D721Med (cell line): ENCODE results near the gene MYBPHL.

ENCODE experiments used
- DNase-seq: peaks from one replicate; pipeline ENCODE4 v3.0.0; 2011; ENCODE audit warnings: low spot score; ENCODE audit not compliant: insufficient read length
- FAIRE-seq: peaks from 2 replicates; lab custom pipeline; 2011; peaks lifted over from hg19 to GRCh38; lab: Jason Lieb, UNC
- CTCF ChIP-seq: IDR thresholded peaks from 2 replicates; pipeline ENCODE4 v1.5.1; 2012; ENCODE audit warnings: mild to moderate bottlenecking, control low read depth; ENCODE audit not compliant: insufficient read depth; ENCODE audit errors: missing control alignments

Gene MYBPHL

GRCh38 chr1:109319114-109319513 lies 12.3 kb upstream of the MYBPHL start:
- DNase-seq (no peak), FAIRE-seq (no peak)
- no peak for TF ChIP-seq CTCF

GRCh38 chr1:109316506-109316905 lies 9.7 kb upstream of the MYBPHL start:
- no peak for DNase-seq
- TF ChIP-seq CTCF = no peak
- FAIRE-seq = no peak

- no peak for TF ChIP-seq CTCF
- DNase-seq (no peak), FAIRE-seq (no peak)
These were observed 8.5 kb upstream of the MYBPHL start for GRCh38 chr1:109315288-109315687.

- FAIRE-seq (no peak), DNase-seq (no peak)
- TF ChIP-seq CTCF = no peak
These were observed 8.0 kb upstream of the MYBPHL start for GRCh38 chr1:109314795-109315194.

GRCh38 chr1:109312978-109313775 lies 6.4 kb upstream of the MYBPHL start:
- FAIRE-seq (no peak), DNase-seq (no peak)
- TF ChIP-seq CTCF = no peak

GRCh38 chr1:109312246-109312645 lies 5.4 kb upstream of the MYBPHL start:
- DNase-seq (no peak), FAIRE-seq (no peak)
- no peak for TF ChIP-seq CTCF

GRCh38 chr1:109309347-109309746 lies 2.5 kb upstream of the MYBPHL start:
- TF ChIP-seq CTCF = no peak
- no peak for DNase-seq
- FAIRE-seq = no peak
